Neural cell (in vitro differentiated cells): ENCODE results near the gene MPO. TPM values are rescaled to one million over a fixed set of nuclear protein-coding genes. Genes with fewer than 3 reads are reported as not detected.

Experiments used
- H2AFZ ChIP-seq: fragments of 200-600, 300-800 bp; sonication (generic), shearing (Covaris generic); 2 replicates; pipeline ENCODE4 v1.6.0; 2014; ENCODE audit warnings: low read depth, mild to moderate bottlenecking, antibody characterized with exemption, low read length, moderate library complexity
- H3F3A ChIP-seq: fragments of 200-600 bp; shearing (Covaris generic); 2 replicates; pipeline ENCODE4 v1.6.1; 2016; ENCODE audit warnings: mild to moderate bottlenecking, moderate library complexity, mixed read lengths, antibody characterized with exemption, low read length; ENCODE audit not compliant: insufficient read depth, poor library complexity, severe bottlenecking
- H3K27ac ChIP-seq: fragments of 200-600, 300-800 bp; sonication (generic), shearing (Covaris generic); 2 replicates; pipeline ENCODE4 v1.5.1; 2014; ENCODE audit warnings: mild to moderate bottlenecking, low read length, moderate library complexity
- H3K27me3 ChIP-seq: fragments of 300-800, 200-600 bp; sonication (generic), shearing (Covaris generic); 2 replicates; pipeline ENCODE4 v1.6.0; 2014; ENCODE audit warnings: mild to moderate bottlenecking, low read depth, low read length, moderate library complexity; ENCODE audit not compliant: insufficient read depth
- H3K36me3 ChIP-seq: fragments of 300-800, 200-600 bp; sonication (generic), shearing (Covaris generic); 2 replicates; pipeline ENCODE4 v1.5.1; 2014; ENCODE audit warnings: mild to moderate bottlenecking, antibody characterized with exemption, low read length, moderate library complexity; ENCODE audit not compliant: insufficient read depth
- H3K4me2 ChIP-seq: fragments of 300-800, 200-600 bp; sonication (generic), shearing (Covaris generic); 2 replicates; pipeline ENCODE4 v1.6.0; 2014; ENCODE audit warnings: mild to moderate bottlenecking, low read length
- H3K4me3 ChIP-seq: fragments of 300-800, 200-600 bp; sonication (generic), shearing (Covaris generic); 2 replicates; pipeline ENCODE4 v1.5.1; 2014; ENCODE audit warnings: mild to moderate bottlenecking, low read length, moderate library complexity
- H3K79me2 ChIP-seq: fragments of 200-600 bp; shearing (Covaris generic); replicated peaks from 2 replicates; pipeline ENCODE4 v1.6.0; 2014; ENCODE audit warnings: mild to moderate bottlenecking, low read length, moderate library complexity; ENCODE audit not compliant: insufficient read depth
- H3K9ac ChIP-seq: fragments of 300-800, 200-600 bp; sonication (generic), shearing (Covaris generic); 2 replicates; pipeline ENCODE4 v1.6.1; 2016; ENCODE audit warnings: mild to moderate bottlenecking, low read length, mixed read lengths
- H3K9me2 ChIP-seq: fragments of 200-600 bp; shearing (Covaris generic); 2 replicates; pipeline ENCODE4 v1.6.1; 2016; ENCODE audit warnings: mild to moderate bottlenecking, low read length, mixed read lengths; ENCODE audit not compliant: insufficient read depth
- H3K9me3 ChIP-seq: fragments of 200-600, 300-800 bp; sonication (generic), shearing (Covaris generic); 2 replicates; pipeline ENCODE4 v1.6.1; 2016; ENCODE audit warnings: mild to moderate bottlenecking, mixed run types, low read length, moderate library complexity, mixed read lengths
- H4K20me1 ChIP-seq: fragments of 200-600 bp; shearing (Covaris generic); 2 replicates; pipeline ENCODE4 v1.6.1; 2016; ENCODE audit warnings: mild to moderate bottlenecking, mixed run types; ENCODE audit not compliant: insufficient read depth
- EP300 ChIP-seq: fragments of 450-650 bp; conservative IDR thresholded peaks from 2 replicates; pipeline ENCODE4 v1.6.1; 2014; ENCODE audit warnings: antibody characterized with exemption, mild to moderate bottlenecking, moderate library complexity; ENCODE audit not compliant: poor library complexity, severe bottlenecking
- EZH2 ChIP-seq: fragments of 200-600, 300-800 bp; shearing (Covaris generic), sonication (generic); IDR thresholded peaks from 2 replicates; pipeline ENCODE4 v1.6.1; 2014; ENCODE audit warnings: antibody characterized with exemption, low read length, borderline replicate concordance, mild to moderate bottlenecking; ENCODE audit not compliant: insufficient read depth, poor library complexity, severe bottlenecking
- MXI1 ChIP-seq: fragments of 450-650 bp; conservative IDR thresholded peaks from 2 replicates; pipeline ENCODE4 v1.6.1; 2014; ENCODE audit warnings: antibody characterized with exemption, mild to moderate bottlenecking; ENCODE audit not compliant: poor library complexity, severe bottlenecking
- POLR2AphosphoS5 ChIP-seq: IDR thresholded peaks from 2 replicates; pipeline ENCODE4 v1.6.1; 2012
- RAD21 ChIP-seq: fragments of 450-650 bp; conservative IDR thresholded peaks from 2 replicates; pipeline ENCODE4 v1.6.1; 2014; ENCODE audit warnings: antibody characterized with exemption, mild to moderate bottlenecking, moderate library complexity
- SMC3 ChIP-seq: fragments of 450-650 bp; conservative IDR thresholded peaks from 2 replicates; pipeline ENCODE4 v1.6.1; 2014; ENCODE audit warnings: antibody characterized with exemption, mild to moderate bottlenecking, moderate library complexity; ENCODE audit not compliant: poor library complexity
- TAF1 ChIP-seq: IDR thresholded peaks from 2 replicates; pipeline ENCODE4 v1.6.1; 2012; ENCODE audit warnings: low read depth
- polyA plus RNA-seq: library from polyadenylated mRNA; depleted of rRNA; stranded (reverse); fragments of >200 nt; gene quantifications from 2 replicates; pipeline ENCODE4 v1.2.3, GENCODE V29; 2014
- TF ChIP-seq, protein P1 (sequence below): IDR thresholded peaks from 2 replicates; pipeline ENCODE4 v1.6.1; 2012; ENCODE audit warnings: borderline replicate concordance
- TF ChIP-seq, protein P2 (sequence below): fragments of 450-650 bp; IDR thresholded peaks from 2 replicates; pipeline ENCODE4 v1.5.1; 2014; ENCODE audit warnings: antibody characterized with exemption, mild to moderate bottlenecking, moderate library complexity; ENCODE audit not compliant: poor library complexity, severe bottlenecking

MPO gene
- polyA plus RNA-seq, 1 donor from 2014 or later = not detected

- H3K27ac ChIP-seq = no peak overlapping the region
- H3K9ac ChIP-seq = no peak overlapping the region
- no peak overlapping the region for H3K4me3 ChIP-seq
- no peaks in the 10 kb centered on the region for H3K79me2 ChIP-seq
- no peak for TF ChIP-seq TAF1
- TF ChIP-seq, protein P1, sequence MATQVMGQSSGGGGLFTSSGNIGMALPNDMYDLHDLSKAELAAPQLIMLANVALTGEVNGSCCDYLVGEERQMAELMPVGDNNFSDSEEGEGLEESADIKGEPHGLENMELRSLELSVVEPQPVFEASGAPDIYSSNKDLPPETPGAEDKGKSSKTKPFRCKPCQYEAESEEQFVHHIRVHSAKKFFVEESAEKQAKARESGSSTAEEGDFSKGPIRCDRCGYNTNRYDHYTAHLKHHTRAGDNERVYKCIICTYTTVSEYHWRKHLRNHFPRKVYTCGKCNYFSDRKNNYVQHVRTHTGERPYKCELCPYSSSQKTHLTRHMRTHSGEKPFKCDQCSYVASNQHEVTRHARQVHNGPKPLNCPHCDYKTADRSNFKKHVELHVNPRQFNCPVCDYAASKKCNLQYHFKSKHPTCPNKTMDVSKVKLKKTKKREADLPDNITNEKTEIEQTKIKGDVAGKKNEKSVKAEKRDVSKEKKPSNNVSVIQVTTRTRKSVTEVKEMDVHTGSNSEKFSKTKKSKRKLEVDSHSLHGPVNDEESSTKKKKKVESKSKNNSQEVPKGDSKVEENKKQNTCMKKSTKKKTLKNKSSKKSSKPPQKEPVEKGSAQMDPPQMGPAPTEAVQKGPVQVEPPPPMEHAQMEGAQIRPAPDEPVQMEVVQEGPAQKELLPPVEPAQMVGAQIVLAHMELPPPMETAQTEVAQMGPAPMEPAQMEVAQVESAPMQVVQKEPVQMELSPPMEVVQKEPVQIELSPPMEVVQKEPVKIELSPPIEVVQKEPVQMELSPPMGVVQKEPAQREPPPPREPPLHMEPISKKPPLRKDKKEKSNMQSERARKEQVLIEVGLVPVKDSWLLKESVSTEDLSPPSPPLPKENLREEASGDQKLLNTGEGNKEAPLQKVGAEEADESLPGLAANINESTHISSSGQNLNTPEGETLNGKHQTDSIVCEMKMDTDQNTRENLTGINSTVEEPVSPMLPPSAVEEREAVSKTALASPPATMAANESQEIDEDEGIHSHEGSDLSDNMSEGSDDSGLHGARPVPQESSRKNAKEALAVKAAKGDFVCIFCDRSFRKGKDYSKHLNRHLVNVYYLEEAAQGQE = no peak
- TF ChIP-seq, protein P2, sequence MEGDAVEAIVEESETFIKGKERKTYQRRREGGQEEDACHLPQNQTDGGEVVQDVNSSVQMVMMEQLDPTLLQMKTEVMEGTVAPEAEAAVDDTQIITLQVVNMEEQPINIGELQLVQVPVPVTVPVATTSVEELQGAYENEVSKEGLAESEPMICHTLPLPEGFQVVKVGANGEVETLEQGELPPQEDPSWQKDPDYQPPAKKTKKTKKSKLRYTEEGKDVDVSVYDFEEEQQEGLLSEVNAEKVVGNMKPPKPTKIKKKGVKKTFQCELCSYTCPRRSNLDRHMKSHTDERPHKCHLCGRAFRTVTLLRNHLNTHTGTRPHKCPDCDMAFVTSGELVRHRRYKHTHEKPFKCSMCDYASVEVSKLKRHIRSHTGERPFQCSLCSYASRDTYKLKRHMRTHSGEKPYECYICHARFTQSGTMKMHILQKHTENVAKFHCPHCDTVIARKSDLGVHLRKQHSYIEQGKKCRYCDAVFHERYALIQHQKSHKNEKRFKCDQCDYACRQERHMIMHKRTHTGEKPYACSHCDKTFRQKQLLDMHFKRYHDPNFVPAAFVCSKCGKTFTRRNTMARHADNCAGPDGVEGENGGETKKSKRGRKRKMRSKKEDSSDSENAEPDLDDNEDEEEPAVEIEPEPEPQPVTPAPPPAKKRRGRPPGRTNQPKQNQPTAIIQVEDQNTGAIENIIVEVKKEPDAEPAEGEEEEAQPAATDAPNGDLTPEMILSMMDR = no peak
- no peak for TF ChIP-seq MXI1
- no peak for TF ChIP-seq POLR2AphosphoS5
- no peak for TF ChIP-seq EZH2
- no peak for TF ChIP-seq EP300
- no peak for TF ChIP-seq RAD21
- TF ChIP-seq SMC3 = no peak
- no peak overlapping the region for H3K4me2 ChIP-seq
- H4K20me1 ChIP-seq = no peaks in the 10 kb centered on the region
- no peak overlapping the region for H2AFZ ChIP-seq
- H3K27me3 ChIP-seq = no peaks in the 10 kb centered on the region
- H3K9me2 ChIP-seq = no peaks in the 10 kb centered on the region
- H3K9me3 ChIP-seq = no peaks in the 10 kb centered on the region
- H3F3A ChIP-seq = no peaks in the 10 kb centered on the region
- H3K36me3 ChIP-seq = no peaks in the 10 kb centered on the region
Observed at GRCh38 chr17:58269557-58270291, 11.0 kb downstream of the MPO start.

- H4K20me1 ChIP-seq = no peaks in the 10 kb centered on the region
- H3K36me3 ChIP-seq = no peaks in the 10 kb centered on the region
- H2AFZ ChIP-seq = no peak overlapping the region
- no peak overlapping the region for H3K4me3 ChIP-seq
- no peak overlapping the region for H3K27ac ChIP-seq
- no peaks in the 10 kb centered on the region for H3F3A ChIP-seq
- no peaks in the 10 kb centered on the region for H3K9me3 ChIP-seq
- no peak for TF ChIP-seq EP300
- TF ChIP-seq MXI1 = no peak
- TF ChIP-seq, protein P2 = no peak
- TF ChIP-seq EZH2 = no peak
- no peak for TF ChIP-seq POLR2AphosphoS5
- TF ChIP-seq SMC3 = no peak
- no peak for TF ChIP-seq TAF1
- TF ChIP-seq, protein P1 = no peak
- TF ChIP-seq RAD21 = no peak
- no peaks in the 10 kb centered on the region for H3K27me3 ChIP-seq
- H3K79me2 ChIP-seq = no peaks in the 10 kb centered on the region
- H3K4me2 ChIP-seq = no peak overlapping the region
- no peak overlapping the region for H3K9ac ChIP-seq
- no peaks in the 10 kb centered on the region for H3K9me2 ChIP-seq
Observed at GRCh38 chr17:58268774-58269556, 11.8 kb downstream of the MPO start.
